Measurements from ENCODE around the gene PRSS22. TPM values are rescaled to one million over a fixed set of nuclear protein-coding genes. Genes with fewer than 3 reads are reported as not detected.

PRSS22 gene
- total and polyA plus RNA-seq, 4 experiments from 2014 or later, result 0.39 to 0.42 TPM; not detected in 2

DNA sequence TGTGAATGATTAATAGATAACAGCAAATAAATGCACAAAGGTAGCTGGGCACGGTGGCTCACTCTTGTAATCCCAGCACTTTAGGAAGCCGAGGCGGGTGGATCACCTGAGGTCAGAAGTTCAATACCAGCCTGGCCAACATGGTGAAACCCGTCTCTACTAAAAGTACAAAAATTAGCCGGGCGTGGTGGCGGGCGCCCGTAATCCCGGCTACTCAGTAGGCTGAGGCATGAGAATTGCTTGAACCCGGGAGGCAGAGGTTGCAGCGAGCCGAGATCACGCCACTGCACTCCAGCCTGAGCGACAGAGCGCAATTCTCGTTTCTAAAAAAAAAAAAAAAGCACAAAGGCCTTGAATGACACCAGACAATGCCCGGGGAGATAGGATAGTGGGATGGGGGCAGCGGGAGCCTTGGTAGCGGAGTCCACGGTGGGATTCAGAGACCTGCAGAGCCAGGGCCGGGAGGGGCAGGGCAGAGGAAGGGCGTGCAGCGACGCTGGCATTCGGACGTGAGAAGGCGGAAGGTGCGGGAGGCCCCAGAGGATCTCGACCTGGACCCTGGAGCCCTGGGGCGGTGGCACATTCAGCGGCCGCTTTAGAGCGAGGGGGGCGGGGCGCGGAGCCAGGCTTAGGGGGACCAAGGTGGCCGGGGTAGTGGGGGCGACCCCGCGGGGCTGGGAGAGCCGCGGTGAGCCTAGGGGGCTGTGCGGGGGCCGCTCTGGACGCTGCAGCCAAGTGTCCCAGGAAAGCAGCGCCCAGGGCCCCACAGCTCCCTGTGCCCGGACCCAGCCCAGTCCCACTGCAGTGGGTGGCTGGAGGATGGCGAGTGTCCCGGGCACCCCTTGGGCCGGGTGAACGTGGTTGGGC, 24.0 kb upstream of the PRSS22 start:
- peak overlapping the region; percentile 61 to 88 for H3K4me3 ChIP-seq (ENCODE audit: low read length in 2 of 2)

DNA sequence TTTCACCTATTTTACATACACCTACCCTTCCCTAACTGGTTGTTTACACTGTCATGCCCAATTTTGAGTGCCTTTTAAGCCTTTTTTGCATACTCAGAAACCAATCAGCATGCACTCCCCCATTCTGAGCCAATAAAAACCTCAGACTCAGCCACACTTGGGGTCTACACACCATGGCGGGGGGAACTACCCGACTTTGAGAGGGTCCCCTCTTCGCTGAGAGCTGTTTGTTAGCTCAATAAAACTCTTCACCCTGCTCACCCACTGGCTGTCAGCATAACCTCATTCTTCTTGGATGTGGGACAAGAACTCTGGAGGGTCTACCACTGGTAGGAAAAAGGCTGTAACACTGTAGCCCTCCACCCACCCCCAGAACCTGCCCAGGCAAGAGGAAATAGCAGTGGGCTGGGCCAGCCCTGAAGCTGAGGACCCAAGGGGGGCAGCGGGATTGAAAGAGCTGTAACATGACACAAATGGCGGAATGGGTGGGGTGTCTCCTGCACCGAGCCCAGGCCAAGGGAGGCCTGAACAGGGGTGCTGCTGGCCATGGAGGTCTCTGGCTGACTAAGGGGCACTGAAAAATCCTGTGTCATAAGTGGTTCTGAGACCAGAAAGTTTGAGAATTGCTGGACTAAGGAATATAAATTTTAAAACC, 22.0 kb upstream of the PRSS22 start:
- ChIA-PET CTCF (ENCODE audit: partially characterized antibody) (interaction anchor here (1.0 to 1.7 kb wide), 4 partner anchors 12 to 47 kb away, joined by 3 to 6 read pairs (median 4); no protein-coding TSS in a partner anchor), POLR2A (ENCODE audit: partially characterized antibody) (interaction anchor here (1.3 to 1.6 kb wide), 2 partner anchors 9 to 12 kb away, joined by 3 to 5 read pairs; no protein-coding TSS in a partner anchor)
- H3K9me3 Mint-ChIP-seq, result no peaks in the 10 kb centered on the region
- no peaks in the 10 kb centered on the region for H3K36me3 ChIP-seq (ENCODE audit: insufficient read depth, low read length)
- H3K9me3 ChIP-seq (ENCODE audit: control insufficient read depth in 1 of 2, low read length in 2 of 2), result no peaks in the 10 kb centered on the region
- H3K27me3 Mint-ChIP-seq, result peaks cover 0 to 2% of the 10 kb centered on the region in 2 donors
- H3K4me3 ChIP-seq (ENCODE audit: low read length in 2 of 2), result no peak overlapping the region
- peaks cover 7% of the 10 kb centered on the region for H3K4me1 ChIP-seq (ENCODE audit: insufficient read depth, low read length)
- intact Hi-C loops (cut with micrococcal nuclease), result loop anchor here (5.0 kb wide), 1 partner anchor 87 kb away; the partner anchor contains the start of gene PAQR4
- H3K4me3 Mint-ChIP-seq, result peak overlapping the region in 2 of 8 donors; percentile 46 to 66
- H3K27me3 ChIP-seq (ENCODE audit: insufficient read depth, low read length), result no peaks in the 10 kb centered on the region
- peaks cover 8 to 17% (median 11%) of the 10 kb centered on the region in 4 donors for H3K4me1 Mint-ChIP-seq
- H3K36me3 Mint-ChIP-seq, result peaks cover 0 to 6% of the 10 kb centered on the region in 2 donors
- H3K27ac Mint-ChIP-seq, result peak overlapping the region in 2 of 7 donors; percentile 32 to 48
- no peak for DNase-seq
- no peak overlapping the region for H3K27ac ChIP-seq (ENCODE audit: low read depth, low read length)

More for the DNA sequence above, 24.0 kb upstream of the PRSS22 start:
- POLR2A ChIA-PET (ENCODE audit: partially characterized antibody), result interaction anchor here (0.7 to 2.6 kb wide), 16 partner anchors 12 to 1207 kb away, joined by 3 to 54 read pairs (median 5); partner anchors contain the start of genes ELOB, FLYWCH1, KCTD5 and KREMEN2
- H3K9me3 Mint-ChIP-seq, result no peaks in the 10 kb centered on the region
- intact Hi-C loops (cut with micrococcal nuclease), result loop anchor here (1.0 to 5.0 kb wide), 2 partner anchors 14 to 85 kb away; partner anchors contain the start of gene PAQR4
- H3K36me3 Mint-ChIP-seq, result peaks cover 0 to 6% of the 10 kb centered on the region in 2 donors
- H3K4me3 Mint-ChIP-seq, result peak overlapping the region; percentile 90 to 95 (median 92)
- CTCF ChIA-PET (ENCODE audit: partially characterized antibody), result interaction anchor here (0.8 to 2.3 kb wide), 8 partner anchors 9 to 38 kb away, joined by 3 to 11 read pairs (median 6); partner anchors contain the start of gene FLYWCH1
- peak overlapping the region; percentile 88 for H3K27ac ChIP-seq (ENCODE audit: low read depth, low read length)
- peaks cover 7% of the 10 kb centered on the region for H3K4me1 ChIP-seq (ENCODE audit: insufficient read depth, low read length)
- peak overlapping the region; percentile 98 to 99 (median 98) for H3K27ac Mint-ChIP-seq
- no peaks in the 10 kb centered on the region for H3K27me3 ChIP-seq (ENCODE audit: insufficient read depth, low read length)
- DNase-seq, result peak in 2 of 5 donors; percentile 35 to 64
- H3K27me3 Mint-ChIP-seq, result no peaks in the 10 kb centered on the region
- H3K4me1 Mint-ChIP-seq, result peaks cover 8 to 25% (median 16%) of the 10 kb centered on the region in 4 donors
- H3K9me3 ChIP-seq (ENCODE audit: control insufficient read depth in 1 of 2, low read length in 2 of 2), result no peaks in the 10 kb centered on the region
- no peaks in the 10 kb centered on the region for H3K36me3 ChIP-seq (ENCODE audit: insufficient read depth, low read length)

DNA sequence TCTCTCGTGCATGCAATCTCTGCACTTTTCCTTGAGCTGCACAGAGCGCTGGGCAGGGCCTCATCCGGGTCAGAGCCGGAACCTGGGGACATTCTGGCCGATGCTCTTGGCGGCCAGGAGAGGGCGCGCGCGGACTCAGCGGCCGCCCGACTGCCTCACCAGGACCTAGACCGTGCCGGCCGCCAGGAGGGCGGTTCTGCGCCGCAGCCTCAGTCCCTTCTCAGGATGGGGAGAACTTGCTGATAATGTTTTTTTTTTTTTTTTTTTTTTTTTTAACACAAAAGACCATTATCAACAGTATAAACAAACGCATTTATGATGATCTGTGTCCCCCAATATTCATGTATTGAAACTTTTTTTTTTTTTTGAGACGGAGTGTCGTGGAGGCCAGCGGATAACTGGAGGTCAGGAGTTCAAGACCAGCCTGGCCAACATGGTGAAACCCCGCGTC, 17.0 kb upstream of the PRSS22 start:
- Histone ChIP-seq H3K27me3 (ENCODE audit: insufficient read depth, low read length) (no peaks in the 10 kb centered on the region), H3K9me3 (ENCODE audit: control insufficient read depth in 1 of 2, low read length in 2 of 2) (no peaks in the 10 kb centered on the region), H3K27ac (ENCODE audit: low read depth, low read length) (no peak overlapping the region), H3K4me3 (ENCODE audit: low read length in 2 of 2) (no peak overlapping the region), H3K36me3 (ENCODE audit: insufficient read depth, low read length) (no peaks in the 10 kb centered on the region), H3K4me1 (ENCODE audit: insufficient read depth, low read length) (peaks cover 4% of the 10 kb centered on the region)
- Mint-ChIP-seq H3K36me3 (no peaks in the 10 kb centered on the region), H3K9me3 (no peaks in the 10 kb centered on the region), H3K27ac (peak overlapping the region in 3 of 7 donors; percentile 12 to 71 (median 68)), H3K4me1 (peaks cover 0 to 4% (median 2%) of the 10 kb centered on the region in 4 donors), H3K4me3 (no peak overlapping the region), H3K27me3 (peaks cover 0 to 2% of the 10 kb centered on the region in 2 donors)
- DNase-seq, result peak; percentile 53 to 64 (median 57)
- ChIA-PET POLR2A (ENCODE audit: partially characterized antibody) (no interaction called here), CTCF (ENCODE audit: partially characterized antibody) (interaction anchor here (0.6 to 3.1 kb wide), 7 partner anchors 33 to 670 kb away, joined by 3 to 16 read pairs (median 4); partner anchors contain the start of gene MLST8)
- intact Hi-C loops (cut with micrococcal nuclease), result loop anchor here (1.0 to 2.0 kb wide), 2 partner anchors 44 to 52 kb away; no protein-coding TSS in a partner anchor

DNA sequence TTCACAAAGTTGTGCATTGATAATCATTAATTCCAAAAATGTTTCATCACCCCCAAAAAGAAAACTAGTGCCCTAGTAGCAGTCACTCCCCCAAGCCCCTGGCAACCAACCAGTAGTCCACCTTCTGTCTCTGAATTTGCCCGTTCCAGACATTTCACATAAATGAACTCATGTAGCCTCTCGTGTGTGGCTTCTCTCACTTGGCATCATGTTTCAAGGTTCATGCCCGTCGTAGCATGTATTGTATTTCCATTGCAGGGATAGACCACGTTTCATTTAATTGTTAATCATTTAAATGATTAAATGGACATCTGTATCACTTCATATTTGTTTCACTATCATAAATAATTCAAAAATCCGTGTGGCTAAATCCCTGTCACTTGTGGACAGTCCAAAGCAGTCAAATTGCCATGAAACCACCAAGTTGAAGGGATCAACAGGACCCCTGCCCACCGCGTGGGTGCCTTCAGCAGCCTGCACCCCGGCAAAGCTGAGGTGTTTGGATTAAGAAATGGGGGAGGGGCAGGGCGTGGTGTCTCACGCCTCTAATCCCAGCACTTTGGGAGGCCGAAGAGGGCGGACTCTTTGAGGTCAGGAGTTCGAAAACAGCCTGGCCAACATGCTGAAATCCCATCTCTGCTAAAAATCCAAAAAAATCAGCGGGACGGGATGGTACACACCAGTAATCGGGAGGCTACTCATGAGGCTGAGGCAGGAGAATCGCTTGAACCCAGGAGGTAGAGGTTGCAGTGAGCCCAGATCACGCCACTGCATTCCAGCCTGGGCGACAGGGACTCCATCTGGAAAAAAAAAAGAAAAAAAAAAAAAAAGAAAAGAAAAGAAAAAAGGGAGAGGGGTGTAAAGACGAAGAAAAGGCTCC, 16.3 kb upstream of the PRSS22 start:
- Histone ChIP-seq H3K4me1 (ENCODE audit: insufficient read depth, low read length) (peaks cover 4% of the 10 kb centered on the region), H3K36me3 (ENCODE audit: insufficient read depth, low read length) (no peaks in the 10 kb centered on the region), H3K4me3 (ENCODE audit: low read length in 2 of 2) (no peak overlapping the region), H3K9me3 (ENCODE audit: control insufficient read depth in 1 of 2, low read length in 2 of 2) (no peaks in the 10 kb centered on the region), H3K27me3 (ENCODE audit: insufficient read depth, low read length) (no peaks in the 10 kb centered on the region), H3K27ac (ENCODE audit: low read depth, low read length) (no peak overlapping the region)
- peak in 1 of 5 donors; percentile 14 for DNase-seq
- Mint-ChIP-seq H3K9me3 (no peaks in the 10 kb centered on the region), H3K4me1 (peaks cover 0 to 4% (median 2%) of the 10 kb centered on the region in 4 donors), H3K36me3 (no peaks in the 10 kb centered on the region), H3K4me3 (peak overlapping the region in 2 of 8 donors; percentile 31 to 36), H3K27me3 (peaks cover 0 to 2% of the 10 kb centered on the region in 2 donors), H3K27ac (peak overlapping the region in 3 of 7 donors; percentile 12 to 71 (median 36))
- intact Hi-C loops (cut with micrococcal nuclease), result loop anchor here (2.0 kb wide), 1 partner anchor 53 kb away; no protein-coding TSS in a partner anchor
- ChIA-PET POLR2A (ENCODE audit: partially characterized antibody) (interaction anchor here (1.5 kb wide), 1 partner anchor 9 kb away, joined by 4 read pairs; the partner anchor contains the start of gene FLYWCH2), CTCF (ENCODE audit: partially characterized antibody) (interaction anchor here (0.6 to 3.1 kb wide), 6 partner anchors 33 to 669 kb away, joined by 3 to 16 read pairs (median 4); partner anchors contain the start of gene MLST8)

DNA sequence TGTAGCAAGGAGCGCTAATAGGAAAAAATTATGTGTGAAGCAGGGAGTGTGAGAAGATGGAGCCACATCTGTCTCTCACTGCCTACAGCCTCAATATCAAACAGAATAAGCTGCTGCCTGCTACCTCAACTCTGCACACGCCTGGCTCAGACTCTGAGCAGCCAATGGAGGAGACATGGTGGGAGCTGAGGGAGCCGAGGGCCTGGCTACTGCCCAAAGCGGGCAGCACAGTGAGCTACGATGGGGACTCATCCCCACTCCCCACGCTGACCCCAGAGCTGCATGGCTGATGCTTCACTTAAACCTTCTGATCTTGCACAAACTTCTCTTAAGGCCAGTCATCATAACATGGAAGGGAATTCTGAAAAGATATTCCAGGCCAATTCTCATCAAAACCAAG, 14.0 kb upstream of the PRSS22 start:
- Mint-ChIP-seq H3K9me3 (no peaks in the 10 kb centered on the region), H3K27me3 (peaks cover 0 to 2% of the 10 kb centered on the region in 2 donors), H3K4me1 (peaks cover 5 to 17% (median 7%) of the 10 kb centered on the region in 4 donors), H3K27ac (no peak overlapping the region), H3K4me3 (no peak overlapping the region), H3K36me3 (no peaks in the 10 kb centered on the region)
- ChIA-PET CTCF (ENCODE audit: partially characterized antibody) (interaction anchor here (0.7 to 2.9 kb wide), 6 partner anchors 9 to 90 kb away, joined by 3 to 10 read pairs (median 3); no protein-coding TSS in a partner anchor), POLR2A (ENCODE audit: partially characterized antibody) (interaction anchor here (0.8 to 0.9 kb wide), 2 partner anchors 12 to 55 kb away, joined by 3 to 5 read pairs; no protein-coding TSS in a partner anchor)
- Histone ChIP-seq H3K9me3 (ENCODE audit: control insufficient read depth in 1 of 2, low read length in 2 of 2) (no peaks in the 10 kb centered on the region), H3K4me1 (ENCODE audit: insufficient read depth, low read length) (peaks cover 18% of the 10 kb centered on the region), H3K27ac (ENCODE audit: low read depth, low read length) (no peak overlapping the region), H3K4me3 (ENCODE audit: low read length in 2 of 2) (no peak overlapping the region), H3K27me3 (ENCODE audit: insufficient read depth, low read length) (no peaks in the 10 kb centered on the region), H3K36me3 (ENCODE audit: insufficient read depth, low read length) (no peaks in the 10 kb centered on the region)
- intact Hi-C loops (cut with micrococcal nuclease), result no loop called here
- no peak for DNase-seq

Data from CD4-positive, alpha-beta memory T cell (primary cell).